ENCODE measurements around the gene DPYSL5.
"Not testable (repeated sequence)": the region's sequence is repeated elsewhere in the genome, so short reads cannot be mapped to it uniquely, and the experiment has no call there.

Gene DPYSL5

DNA sequence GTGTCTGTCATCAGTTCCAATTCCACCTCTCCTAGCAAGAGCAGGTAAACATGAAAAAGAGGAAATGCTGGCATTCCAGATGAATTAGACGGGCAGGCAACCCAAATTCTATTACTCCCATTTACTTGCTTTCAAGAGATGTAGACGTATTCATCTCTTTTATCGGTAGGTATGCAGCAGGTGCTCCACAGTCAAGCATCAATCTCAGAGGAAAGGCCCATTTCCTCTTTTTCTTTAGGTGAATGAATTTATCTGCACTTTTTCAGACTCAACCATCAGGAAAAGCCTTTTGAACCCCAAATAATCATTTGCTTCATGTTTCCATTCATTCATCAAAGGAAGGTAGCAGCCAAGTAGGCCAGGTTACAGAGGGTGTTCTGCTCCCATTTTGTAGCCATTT is 27.9 kb downstream of the DPYSL5 start:
- FAIRE-seq: no peak

DNA sequence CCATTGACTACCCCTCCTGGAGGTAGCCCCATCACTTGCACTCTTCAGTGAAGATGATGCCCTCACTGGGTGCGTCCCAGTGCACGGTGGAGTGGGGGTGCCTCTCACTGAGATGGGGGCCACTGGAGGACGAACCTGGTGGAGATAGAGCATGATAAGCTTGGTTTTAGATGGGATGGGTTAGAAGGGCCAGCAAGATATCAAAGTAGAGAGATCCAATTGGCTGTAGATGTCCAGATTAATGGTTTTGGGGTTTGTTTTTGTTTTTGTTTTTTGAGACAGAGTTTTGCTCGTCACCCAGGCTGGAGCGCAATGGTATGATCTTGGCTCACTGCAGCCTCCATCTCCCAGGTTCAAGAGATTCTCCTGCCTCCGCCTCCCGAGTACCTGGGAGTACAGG is 28.3 kb downstream of the DPYSL5 start:
- FAIRE-seq: no peak

DNA sequence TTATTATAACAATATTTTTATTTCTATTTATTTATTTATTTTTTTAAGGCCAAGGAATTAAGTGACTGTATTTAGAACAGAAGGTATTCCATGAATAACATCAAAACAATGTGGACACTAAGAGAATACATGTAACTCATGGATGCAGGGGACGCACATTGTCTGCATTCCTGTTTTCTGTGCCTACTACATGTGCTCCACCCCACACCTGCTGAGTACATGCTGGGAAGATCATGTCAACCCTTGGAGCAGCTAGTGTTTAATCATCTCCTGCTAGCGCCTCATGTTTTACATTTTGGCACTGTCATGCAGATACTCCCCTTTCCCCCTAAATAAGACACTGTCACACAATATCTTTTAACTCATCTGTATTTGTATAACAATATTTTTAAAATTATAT is 29.3 kb downstream of the DPYSL5 start:
- FAIRE-seq: no peak

DNA sequence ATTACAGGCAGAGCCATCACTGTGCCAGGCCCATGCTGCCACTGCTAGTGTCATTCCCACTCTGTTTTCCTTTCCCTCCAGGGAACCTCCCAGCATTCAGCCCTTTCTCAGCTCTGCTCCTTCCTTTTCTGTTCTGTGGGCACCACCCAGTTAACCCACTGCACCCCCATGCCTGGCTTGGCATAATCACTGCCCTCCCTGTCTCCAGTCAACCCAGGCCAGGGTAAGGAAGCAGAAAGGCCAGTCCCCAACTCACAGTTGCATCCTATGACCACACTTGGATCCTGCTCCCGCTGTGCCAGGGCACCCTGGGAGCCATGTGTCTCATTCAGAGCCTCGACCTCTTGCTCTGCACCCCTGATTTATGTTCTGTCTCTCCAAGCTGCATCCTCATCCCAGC is 32.2 kb downstream of the DPYSL5 start:
- no peak for FAIRE-seq

DNA sequence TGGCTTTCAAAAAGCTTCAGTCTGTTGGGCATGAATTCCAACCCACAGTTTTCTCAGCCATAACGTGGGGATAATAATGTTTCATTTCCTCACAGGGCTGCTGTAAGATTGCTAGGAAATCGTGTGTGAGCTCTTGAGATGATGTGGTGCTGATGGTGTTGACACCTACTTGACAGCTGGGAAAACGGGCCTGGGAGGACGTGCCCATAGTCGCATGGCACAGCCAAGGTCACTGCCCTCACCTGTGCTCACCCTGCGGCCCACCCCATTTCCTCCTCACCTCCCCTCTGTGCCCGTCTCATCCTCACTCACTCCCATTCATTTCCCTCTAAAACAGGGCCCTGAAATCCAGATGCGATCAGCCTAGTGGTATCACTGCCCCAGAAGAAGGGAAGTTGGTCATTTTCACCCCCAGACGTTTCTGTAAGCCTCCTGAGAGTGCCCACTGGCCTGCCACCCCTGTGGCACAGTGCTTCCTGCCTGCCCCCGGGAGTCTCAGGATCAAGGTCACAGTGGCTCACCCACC is 33.0 kb downstream of the DPYSL5 start:
- FAIRE-seq: no peak

DNA sequence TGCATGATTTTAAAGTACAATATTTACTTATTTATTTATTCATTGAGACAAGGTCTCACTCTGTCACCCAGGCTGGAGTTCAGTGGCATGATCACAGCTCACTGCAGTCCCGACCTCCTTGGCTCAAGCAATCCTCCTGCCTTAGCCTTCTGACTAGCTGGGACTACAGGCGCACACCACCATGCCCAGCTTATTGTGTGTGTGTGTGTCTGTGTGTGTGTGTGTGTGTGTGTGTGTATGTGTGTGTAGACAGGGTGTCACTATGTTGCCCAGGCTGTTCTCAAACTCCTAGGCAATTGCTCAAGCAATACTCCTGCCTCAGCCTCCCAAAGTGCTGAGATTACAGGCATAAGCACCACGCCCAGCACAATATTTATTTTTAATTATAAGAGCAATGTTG is 34.3 kb downstream of the DPYSL5 start:
- not testable (repeated sequence) for FAIRE-seq

DNA sequence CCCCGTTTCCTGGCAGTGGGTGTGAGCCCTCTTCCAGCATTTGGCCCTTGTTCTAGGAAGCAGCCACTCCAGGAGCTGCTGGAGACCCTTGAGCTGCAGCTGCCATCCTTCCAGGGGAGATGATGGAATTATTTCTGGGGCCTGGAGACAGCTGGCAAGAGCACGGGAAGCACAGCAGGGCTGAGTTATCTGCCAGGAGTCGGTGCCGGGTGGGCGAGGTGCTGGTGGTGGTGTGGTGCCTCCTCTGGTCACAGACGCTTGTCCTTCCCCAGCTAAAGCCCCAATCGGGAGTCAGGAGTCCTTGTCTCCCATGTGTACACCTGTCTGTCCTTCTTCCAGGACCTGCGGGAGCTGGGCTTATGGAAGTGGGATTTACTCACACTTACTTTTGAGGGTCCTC is 36.0 kb downstream of the DPYSL5 start:
- no peak for FAIRE-seq

DNA sequence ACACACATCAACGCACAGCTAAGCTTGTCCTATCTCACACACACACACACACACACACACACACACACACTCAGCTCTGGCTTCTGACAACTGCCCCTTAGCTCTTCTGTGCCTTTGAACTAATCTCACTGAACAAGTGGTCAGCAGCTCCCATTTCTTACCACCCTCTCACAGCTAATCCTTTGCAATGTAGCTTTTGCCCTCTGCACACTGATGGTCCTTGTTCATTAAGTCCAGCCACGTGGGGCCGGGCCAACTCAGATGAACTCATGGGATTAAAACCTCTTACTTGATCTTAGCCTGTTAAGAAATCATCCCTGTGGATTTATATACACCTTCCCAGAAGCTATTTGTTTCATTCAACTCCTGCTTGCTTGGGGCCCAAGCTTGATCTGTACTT is 36.6 kb downstream of the DPYSL5 start:
- FAIRE-seq: no peak

DNA sequence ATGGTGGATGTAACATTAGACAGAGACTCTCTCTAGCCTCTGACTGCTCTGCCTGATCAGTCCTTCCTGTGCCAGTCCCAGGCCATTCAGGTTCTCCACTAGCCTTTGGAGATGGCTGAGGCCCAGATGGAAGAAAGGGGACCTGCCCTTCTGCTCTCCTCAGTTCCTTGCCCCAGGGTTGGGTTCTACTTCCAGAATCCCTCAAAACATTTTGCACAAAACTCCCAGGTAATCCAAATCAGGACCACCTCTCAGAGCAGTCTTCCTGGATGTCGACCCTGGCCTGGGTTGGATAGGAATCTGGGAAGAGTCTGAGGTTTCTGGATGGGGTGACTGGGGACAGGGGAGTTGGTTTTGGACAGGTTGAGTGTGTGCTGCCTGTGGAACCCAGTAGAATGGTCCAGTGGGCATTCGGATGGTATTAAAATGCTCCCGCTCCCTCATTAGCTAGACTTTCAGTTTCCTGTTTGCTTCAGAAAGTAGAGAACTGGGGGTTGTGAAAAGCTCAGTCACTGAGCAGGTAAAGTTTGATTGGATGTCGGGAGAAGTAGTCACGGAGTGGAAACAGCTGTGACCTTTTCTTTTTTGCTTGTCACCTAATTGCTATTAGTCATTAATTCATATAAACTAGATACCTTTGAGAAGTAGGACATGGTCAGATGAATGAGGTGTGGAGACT is 37.9 kb downstream of the DPYSL5 start:
- FAIRE-seq: no peak

DNA sequence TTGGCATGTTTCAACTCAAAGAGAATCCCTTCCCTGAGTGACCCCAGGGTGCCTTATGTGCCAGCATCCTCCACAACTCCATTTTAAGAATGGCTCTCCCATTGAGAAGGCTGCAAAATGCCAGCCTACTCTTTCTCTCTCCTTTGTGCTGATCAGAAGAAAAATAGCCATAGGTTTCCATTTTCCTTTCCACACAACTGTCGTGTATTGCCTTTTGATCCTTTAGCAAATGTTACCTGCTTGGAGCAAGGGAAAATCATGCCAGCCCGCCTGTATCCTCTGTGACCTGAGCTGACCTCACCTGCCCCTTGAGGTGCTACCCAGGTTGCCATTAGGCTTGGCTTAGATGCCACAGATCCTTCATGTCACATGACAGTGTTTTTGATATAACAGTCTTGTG is 38.8 kb downstream of the DPYSL5 start:
- no peak for FAIRE-seq

DNA sequence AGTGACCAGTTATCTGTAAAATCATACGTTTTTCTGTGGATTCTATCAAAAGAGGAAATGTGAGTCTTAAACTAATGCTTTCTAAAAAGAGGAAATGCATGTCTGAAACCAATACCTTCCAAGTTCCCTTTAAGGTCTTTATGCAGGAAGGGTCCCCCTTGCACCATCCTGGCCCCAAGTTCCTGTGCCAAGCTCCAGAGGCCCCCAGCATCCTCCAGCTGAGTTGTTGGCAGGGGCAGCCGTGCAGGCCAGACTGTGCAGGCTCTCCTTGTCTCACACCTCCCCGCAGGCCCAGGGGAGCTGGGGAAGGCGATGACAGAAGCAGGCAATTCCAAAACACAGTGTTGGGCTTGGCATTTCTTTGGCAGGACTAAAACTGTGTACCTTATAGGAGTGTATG is 39.2 kb downstream of the DPYSL5 start:
- no peak for FAIRE-seq

DNA sequence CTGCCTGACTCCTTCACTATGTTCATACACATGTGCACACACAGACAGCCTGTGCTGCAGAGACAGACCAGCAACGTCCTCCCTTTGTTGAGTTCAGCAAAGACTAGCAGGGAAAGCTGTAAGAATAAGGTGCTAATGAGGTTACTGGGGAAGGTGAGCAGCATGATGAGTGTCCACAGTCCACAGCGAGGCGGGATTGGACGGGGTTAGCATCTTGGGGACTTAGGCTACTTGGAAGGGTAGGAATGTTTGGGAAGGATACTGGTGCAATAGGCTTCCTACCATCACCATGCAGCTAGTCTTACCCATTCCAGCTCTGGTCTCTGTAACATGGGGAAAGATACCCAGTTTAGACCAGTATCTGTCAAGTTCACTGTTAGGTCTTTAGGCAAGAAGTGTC is 41.9 kb downstream of the DPYSL5 start:
- no peak for FAIRE-seq

DNA sequence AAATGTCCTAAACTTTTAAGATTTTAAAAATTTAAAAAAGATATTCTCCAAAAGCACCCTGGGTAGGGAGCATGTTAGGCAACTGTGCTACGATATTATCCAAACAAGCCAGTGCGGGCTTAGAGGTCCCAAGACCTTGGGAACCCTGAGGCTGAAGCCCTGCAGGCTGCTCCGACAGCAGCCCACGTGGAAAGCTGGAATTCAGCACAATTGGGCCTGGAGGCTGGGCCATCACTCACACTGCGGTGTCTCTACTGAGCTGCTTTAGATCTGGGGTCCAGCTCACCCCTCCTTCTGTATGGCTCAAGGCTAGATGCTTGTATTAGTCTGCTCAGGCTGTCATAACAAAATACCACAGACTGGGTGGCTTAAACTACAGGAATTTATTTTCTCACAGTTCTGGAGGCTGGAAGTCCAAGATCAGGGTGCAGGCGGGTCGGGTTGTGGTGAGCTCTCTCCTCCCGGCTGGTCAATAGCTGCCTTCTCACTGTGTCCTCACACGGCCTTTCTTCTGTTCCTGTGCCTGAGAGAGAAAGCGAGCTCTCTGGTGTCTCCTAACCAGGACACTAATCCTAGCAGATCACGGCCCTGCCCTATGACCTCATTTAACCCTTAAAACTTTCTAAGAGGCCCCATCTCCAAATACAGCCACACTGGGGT is 42.5 kb downstream of the DPYSL5 start:
- FAIRE-seq: no peak

DNA sequence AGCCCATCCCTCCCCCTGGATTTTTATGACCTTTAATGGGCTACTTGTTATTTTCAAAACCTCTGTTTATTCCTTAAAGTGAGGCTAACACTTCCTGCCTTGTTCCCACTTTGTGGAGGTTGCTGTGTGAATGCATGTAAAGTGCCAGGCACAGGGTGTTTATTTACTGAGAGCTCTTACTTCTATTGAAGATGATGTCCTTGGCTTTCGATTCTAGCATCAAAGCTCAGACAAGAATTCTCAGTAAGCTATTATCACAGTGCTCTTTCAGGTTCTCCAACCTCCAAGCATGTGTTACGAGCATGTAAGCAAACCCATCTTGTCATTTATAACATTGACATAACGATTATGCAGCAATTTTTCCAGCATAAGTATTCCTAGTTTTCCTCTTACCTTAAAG is 44.2 kb downstream of the DPYSL5 start:
- no peak for FAIRE-seq

DNA sequence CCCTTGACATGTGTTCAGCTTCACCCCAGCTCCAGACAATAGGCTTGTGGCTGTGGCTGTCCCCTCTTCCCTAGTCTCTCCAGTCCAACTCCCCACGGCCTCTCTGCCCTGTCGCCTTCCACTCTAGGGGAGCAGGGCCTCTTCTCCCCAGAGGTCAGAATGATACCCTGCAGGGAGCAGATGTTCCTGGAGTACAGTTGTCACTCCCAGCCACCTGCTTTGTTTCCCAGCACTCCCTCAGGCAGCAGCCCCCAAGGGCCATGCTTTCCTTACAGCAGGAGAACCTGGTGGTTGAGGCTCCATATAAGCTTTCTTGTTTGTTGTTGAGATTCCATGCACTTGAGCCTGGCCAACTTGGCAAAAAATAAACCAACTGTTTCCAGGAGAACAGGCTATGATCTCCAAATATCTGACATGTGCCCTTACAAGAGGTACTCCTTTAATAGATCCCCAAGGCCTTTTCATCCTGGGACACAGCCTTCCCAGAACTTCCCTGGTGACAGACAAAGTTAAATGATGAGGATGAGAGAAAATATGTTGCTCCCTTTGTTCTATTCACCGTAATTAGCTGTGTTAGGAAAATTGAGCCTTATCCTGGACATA is 45.1 kb downstream of the DPYSL5 start:
- no peak for FAIRE-seq

DNA sequence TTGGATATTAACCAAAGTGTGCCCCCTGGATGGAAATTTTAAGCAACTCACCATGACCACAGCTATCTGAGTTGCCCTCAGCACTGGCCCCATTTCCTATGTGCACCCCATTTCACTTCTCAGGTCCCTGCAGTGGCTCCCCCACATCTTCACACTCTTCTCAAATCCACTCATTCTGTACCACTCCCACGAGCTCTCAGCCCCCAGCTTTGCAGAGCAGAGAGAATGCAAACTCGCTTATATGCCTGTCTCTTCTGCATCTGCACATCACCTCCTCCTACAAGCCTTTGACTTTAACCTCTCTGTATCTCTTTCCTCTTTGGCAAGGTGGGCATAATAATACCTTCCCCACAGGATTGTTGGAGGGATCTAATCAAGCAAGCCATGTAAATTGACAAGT is 46.2 kb downstream of the DPYSL5 start:
- FAIRE-seq: no peak

DNA sequence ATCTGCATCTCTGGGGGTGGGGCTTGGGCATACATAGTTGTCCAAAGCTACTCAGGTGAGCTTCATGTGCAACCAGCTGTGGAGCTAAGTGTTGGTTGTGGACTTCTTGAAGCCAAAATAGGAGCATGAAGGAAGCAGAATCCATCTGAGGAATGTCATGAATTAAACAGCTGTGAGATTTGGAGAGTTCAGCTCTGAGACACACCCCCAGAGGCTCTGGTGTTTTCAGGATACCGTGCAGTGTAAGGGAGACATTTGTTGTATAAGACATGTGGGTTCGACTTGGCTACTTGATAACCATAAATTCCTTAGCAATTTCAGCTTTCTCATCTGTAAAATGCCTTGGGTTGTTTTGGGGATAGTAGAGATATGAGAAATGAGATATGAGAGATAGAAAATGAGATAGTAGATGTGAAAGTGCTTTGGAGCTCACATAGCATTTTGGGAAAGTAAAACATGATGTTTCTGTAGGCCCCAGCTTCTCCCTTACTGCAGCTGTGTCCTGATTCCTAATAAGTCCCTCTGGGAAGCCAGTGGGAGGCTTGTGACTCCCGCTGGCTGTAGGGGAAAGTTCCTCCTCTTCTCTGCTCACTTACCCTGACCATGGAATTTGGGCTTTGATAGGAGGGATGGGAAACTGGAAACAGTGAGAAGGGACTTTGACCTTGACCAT is 50.0 kb downstream of the DPYSL5 start:
- no peak for FAIRE-seq

DNA sequence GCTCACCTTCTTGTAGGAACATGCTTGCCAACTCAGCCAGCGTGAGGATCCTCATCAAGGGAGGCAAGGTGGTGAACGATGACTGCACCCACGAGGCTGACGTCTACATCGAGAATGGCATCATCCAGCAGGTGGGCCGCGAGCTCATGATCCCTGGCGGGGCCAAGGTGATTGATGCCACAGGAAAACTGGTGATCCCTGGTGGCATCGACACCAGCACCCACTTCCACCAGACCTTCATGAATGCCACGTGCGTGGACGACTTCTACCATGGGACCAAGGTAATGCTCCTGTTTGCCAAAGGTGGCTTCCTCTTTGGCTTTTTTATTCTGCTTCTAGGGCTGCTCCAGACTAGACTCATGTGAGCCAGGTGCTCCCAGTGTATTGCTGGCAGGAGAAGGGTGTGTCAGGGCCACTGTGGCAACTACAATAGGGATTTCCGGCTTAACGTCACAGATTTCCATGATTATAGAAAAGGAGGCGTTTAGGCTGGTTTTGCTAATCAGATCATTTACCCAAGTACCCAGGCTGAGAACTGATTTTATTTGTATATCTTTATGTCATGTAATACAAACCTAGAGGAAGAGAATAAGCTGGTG is 50.6 kb downstream of the DPYSL5 start:
- FAIRE-seq: no peak

DNA sequence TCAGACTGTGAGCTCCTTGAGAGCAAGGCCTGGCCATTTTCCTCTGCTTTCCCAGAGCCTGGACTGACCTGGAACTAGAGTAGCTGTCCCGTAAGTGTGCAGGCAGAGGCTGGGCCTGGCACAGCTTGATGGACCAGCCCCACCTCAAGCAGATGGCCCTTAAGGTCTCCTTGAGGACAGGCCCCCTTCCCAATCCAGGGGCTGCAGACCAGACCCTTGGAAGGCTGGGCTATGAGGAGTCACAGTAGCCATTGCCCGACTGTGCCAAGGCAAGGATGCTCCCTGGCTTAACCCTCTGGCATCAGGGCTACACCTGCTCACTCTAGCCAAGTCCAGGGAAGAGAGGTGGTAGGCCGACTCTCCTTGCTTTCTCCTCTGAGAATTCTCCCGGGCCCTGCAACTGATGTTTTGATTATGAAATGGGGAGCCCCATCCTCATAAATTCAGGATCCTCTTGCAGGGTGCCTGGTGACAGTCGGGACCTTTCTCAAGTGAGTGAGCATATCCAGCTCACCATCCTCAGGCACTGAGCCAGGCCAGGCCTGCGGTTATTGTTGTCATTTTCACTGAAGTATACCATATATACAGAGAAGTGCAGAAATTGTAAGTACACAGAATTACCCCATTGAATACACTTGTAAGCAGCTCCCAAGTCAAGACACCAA is 51.7 kb downstream of the DPYSL5 start:
- no peak for FAIRE-seq

DNA sequence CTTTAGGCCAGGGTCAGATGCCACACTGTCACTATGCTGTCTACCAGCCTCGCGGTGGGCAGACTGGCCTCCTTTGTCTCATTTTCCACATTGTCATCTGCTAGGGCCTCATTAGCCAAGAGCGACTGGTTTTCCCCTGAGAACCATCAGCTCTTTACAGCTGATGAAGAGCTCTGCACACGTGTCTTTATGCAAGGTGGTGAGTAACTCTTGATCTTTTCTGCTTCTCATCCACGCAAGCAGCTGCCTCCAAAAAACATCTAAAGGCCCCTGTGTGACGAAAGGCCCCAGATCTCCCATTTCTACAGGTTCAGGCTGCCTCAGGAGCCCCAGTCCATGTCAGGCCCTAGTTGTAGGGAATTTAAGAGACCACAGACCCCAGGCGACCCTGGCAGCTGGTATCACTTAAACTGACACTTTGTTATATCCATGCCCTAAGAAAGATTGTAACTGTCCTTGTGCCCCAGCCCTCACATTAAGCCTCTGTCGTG is 52.9 kb downstream of the DPYSL5 start:
- FAIRE-seq: no peak

DNA sequence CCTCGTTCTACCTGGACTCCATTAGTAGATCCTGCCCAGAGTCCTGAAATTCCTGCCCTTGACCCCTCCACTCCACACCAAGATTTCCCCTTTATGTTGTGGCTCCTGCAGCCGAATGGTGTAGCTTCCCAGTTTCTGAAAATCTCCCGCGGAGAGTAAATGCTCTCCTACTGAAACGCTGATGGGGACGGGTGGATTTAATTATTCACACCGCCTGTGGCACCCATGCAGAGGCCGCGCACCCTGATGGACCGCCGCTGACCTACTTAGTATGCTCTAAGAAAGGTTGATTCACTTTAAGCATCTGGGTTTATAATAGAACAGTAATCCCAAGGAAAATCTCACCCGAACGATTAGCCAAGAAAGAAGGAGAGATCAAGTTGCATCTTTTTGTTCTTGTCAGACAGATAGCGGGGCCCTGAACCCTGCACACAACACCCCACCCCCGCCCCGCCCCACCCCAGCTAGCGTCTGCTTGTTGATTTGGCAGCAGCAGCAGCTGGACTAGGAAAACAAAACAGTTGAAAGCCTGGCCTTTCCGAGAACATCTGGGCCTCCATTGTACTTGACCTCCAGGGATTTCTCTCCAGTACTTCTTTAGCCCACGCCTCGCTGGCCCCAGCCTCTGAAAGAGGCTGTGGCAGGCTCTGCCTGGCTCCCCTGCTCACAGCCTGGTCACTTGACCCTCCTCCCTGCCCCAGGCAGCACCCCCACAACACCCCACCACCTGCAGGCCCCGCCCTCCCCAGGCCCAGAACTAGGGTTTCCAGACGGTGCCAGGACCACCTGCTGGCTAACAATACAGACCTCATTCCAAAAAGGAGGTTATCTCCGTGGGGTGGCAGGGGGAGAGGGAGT is 53.6 kb downstream of the DPYSL5 start:
- no peak for FAIRE-seq

DNA sequence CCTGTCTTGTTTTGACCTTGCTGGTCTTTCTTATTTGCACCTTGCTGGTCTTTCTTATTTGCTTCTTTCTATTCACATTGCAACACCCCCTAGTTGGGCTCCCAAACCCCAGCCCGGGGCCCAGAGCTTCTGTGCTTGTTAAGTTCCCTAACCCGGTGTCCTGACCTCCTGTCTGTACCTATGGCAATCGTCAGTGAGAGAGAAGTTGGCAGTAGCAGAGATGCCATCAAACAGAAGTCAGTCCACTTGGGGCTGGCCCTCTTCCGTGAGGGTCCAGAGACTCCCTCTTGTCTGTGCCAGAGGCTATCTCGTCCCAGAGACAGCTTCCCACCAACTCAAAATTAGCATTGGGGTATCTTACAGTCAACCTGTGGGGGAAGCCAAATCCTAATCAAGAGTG is 55.7 kb downstream of the DPYSL5 start:
- FAIRE-seq: no peak

Measured in A204.1 (cell line).